ENCODE results near the gene UBE2S.

DNA sequence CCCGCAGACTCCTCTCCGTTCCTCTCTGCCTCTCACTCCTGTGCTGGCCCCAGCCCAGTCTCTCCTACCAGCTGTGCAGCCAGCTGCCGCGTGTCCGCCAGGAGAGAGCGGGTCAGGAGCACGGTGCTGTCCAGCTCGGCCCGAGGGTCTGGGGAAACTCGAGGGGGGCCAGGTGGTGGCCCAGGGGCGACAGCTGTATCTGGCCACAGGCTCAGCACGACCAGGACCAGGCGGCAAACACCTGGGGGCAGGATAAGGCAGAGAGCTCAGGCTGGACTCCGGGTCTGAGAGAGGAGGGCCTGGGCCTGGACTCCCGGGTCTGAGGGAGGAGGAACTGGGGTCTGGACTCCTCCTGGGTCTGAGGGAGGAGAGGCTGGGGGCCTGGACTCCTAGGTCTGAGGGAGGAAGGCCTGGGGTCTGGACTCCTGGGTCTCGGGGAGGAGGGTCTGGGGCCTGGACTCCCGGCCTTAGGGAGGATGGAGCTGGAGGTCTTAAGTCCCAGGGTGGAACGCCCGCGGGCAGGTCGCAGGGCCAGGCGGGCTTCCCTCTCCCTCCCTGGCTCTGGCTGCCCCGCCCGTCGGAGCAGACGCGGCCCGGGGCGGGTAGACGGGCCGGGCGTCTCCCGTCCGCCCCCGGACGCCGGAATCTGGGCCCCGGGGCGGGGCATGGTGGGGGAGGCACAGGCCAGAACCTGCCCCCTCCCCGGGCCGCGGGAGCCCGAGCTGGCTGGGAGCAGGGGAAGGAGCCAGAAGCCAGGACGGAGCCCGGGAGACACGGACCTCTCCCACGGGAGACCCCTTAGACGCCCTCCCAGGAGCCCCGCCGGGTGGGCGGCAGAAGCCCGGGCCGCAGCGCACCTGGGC, 38.7 kb downstream of the UBE2S start:
- TF ChIP-seq TCF12 (IDR thresholded peaks at IDR 0.05; ENCODE audit: low read depth, low read length) (no peak), YY1 (IDR thresholded peaks at IDR 0.05; ENCODE audit: low read depth, low read length) (no peak), POLR2A (IDR thresholded peaks at IDR 0.05; ENCODE audit: control extremely low read depth in 1 of 2, low read depth in 2 of 2, low read length in 2 of 2) (no peak), CREB1 (IDR thresholded peaks at IDR 0.05) (no peak), TEAD4 (IDR thresholded peaks at IDR 0.05; ENCODE audit: low read depth, low read length) (no peak)
- TF ChIP-seq, protein P1, sequence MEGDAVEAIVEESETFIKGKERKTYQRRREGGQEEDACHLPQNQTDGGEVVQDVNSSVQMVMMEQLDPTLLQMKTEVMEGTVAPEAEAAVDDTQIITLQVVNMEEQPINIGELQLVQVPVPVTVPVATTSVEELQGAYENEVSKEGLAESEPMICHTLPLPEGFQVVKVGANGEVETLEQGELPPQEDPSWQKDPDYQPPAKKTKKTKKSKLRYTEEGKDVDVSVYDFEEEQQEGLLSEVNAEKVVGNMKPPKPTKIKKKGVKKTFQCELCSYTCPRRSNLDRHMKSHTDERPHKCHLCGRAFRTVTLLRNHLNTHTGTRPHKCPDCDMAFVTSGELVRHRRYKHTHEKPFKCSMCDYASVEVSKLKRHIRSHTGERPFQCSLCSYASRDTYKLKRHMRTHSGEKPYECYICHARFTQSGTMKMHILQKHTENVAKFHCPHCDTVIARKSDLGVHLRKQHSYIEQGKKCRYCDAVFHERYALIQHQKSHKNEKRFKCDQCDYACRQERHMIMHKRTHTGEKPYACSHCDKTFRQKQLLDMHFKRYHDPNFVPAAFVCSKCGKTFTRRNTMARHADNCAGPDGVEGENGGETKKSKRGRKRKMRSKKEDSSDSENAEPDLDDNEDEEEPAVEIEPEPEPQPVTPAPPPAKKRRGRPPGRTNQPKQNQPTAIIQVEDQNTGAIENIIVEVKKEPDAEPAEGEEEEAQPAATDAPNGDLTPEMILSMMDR (IDR thresholded peaks at IDR 0.05; ENCODE audit: control extremely low read depth in 1 of 3, insufficient read depth in 1 of 3, low read depth in 1 of 3, low read length in 3 of 3) = no peak

Data from H1 (cell line).